A549 (cell line): ENCODE data around the gene CAMKK2.
"Not testable (repeated sequence)": the region's sequence is repeated elsewhere in the genome, so short reads cannot be mapped to it uniquely, and the experiment has no call there.

Experiments used
- RNF2 ChIP-seq: fragments of 200-600 bp; sonication (generic); IDR thresholded peaks from 2 replicates; pipeline ENCODE4 v1.6.1; 2016; ENCODE audit warnings: low read depth, mild to moderate bottlenecking, antibody characterized with exemption, moderate library complexity, borderline replicate concordance
- SMC3 ChIP-seq: fragments of >200 bp; sonication (Bioruptor Twin); formaldehyde crosslinking; IDR thresholded peaks from 3 replicates; pipeline ENCODE4 v1.6.1; 2018; ENCODE audit warnings: inconsistent platforms
- TF ChIP-seq, protein P1 (sequence below): fragments of >200 bp; sonication (Bioruptor Twin); formaldehyde crosslinking; IDR thresholded peaks from 3 replicates; pipeline ENCODE4 v1.5.1; 2016

DNA sequence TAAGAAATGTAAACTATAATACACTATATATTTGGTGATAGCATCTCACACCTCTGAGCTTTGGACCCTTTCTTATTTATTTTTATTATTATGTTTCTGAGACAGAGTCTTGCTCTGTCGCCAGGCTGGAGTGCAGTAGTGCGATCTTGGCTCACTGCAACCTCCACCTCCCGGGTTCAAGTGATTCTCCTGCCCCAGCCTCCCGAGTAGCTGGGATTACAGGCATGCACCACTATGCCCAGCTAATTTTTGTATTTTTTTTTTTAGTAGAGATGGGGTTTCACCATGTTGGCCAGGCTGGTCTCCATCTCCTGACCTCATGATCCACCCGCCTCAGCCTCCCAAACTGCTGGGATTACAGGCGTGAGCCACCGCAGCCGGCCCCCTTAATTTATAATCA, 10.9 kb upstream of the CAMKK2 start:
- not testable (repeated sequence) for TF ChIP-seq SMC3, RNF2
- TF ChIP-seq, protein P1, sequence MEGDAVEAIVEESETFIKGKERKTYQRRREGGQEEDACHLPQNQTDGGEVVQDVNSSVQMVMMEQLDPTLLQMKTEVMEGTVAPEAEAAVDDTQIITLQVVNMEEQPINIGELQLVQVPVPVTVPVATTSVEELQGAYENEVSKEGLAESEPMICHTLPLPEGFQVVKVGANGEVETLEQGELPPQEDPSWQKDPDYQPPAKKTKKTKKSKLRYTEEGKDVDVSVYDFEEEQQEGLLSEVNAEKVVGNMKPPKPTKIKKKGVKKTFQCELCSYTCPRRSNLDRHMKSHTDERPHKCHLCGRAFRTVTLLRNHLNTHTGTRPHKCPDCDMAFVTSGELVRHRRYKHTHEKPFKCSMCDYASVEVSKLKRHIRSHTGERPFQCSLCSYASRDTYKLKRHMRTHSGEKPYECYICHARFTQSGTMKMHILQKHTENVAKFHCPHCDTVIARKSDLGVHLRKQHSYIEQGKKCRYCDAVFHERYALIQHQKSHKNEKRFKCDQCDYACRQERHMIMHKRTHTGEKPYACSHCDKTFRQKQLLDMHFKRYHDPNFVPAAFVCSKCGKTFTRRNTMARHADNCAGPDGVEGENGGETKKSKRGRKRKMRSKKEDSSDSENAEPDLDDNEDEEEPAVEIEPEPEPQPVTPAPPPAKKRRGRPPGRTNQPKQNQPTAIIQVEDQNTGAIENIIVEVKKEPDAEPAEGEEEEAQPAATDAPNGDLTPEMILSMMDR, result not testable (repeated sequence)
